Cardiac fibroblast (primary cell): ENCODE measurements around the gene PLCD3.

Source experiments
- DNase-seq, 2 donors: peaks; one replicate each; pipeline versions ENCODE4 v3.0.0 to v3.0.0-alpha.2; 2010; ENCODE audit warnings: low read depth in 2 of 2
- H3K4me3 ChIP-seq, 2 donors: replicated peaks in 1 of 2; 1 replicate in 1 of 2; 2 replicates in 1 of 2; pipeline ENCODE4 v1.5.1; 2011; ENCODE audit warnings: low read depth in 2 of 2, low read length in 2 of 2, mild to moderate bottlenecking in 2 of 2, moderate library complexity in 1 of 2
- TF ChIP-seq, protein P1 (sequence below): IDR thresholded peaks from one replicate; pipeline ENCODE4 v1.5.1; 2011; ENCODE audit warnings: low read depth, mild to moderate bottlenecking, low read length, inconsistent platforms

PLCD3 gene

GRCh38 chr17:45131616-45132319 lies 547 bp downstream of the PLCD3 start:
- TF ChIP-seq, protein P1, sequence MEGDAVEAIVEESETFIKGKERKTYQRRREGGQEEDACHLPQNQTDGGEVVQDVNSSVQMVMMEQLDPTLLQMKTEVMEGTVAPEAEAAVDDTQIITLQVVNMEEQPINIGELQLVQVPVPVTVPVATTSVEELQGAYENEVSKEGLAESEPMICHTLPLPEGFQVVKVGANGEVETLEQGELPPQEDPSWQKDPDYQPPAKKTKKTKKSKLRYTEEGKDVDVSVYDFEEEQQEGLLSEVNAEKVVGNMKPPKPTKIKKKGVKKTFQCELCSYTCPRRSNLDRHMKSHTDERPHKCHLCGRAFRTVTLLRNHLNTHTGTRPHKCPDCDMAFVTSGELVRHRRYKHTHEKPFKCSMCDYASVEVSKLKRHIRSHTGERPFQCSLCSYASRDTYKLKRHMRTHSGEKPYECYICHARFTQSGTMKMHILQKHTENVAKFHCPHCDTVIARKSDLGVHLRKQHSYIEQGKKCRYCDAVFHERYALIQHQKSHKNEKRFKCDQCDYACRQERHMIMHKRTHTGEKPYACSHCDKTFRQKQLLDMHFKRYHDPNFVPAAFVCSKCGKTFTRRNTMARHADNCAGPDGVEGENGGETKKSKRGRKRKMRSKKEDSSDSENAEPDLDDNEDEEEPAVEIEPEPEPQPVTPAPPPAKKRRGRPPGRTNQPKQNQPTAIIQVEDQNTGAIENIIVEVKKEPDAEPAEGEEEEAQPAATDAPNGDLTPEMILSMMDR = peak; percentile 84
- peak overlapping the region; percentile 82 to 99 for H3K4me3 ChIP-seq
- peak in 1 of 2 donors; percentile 31 for DNase-seq

DNA sequence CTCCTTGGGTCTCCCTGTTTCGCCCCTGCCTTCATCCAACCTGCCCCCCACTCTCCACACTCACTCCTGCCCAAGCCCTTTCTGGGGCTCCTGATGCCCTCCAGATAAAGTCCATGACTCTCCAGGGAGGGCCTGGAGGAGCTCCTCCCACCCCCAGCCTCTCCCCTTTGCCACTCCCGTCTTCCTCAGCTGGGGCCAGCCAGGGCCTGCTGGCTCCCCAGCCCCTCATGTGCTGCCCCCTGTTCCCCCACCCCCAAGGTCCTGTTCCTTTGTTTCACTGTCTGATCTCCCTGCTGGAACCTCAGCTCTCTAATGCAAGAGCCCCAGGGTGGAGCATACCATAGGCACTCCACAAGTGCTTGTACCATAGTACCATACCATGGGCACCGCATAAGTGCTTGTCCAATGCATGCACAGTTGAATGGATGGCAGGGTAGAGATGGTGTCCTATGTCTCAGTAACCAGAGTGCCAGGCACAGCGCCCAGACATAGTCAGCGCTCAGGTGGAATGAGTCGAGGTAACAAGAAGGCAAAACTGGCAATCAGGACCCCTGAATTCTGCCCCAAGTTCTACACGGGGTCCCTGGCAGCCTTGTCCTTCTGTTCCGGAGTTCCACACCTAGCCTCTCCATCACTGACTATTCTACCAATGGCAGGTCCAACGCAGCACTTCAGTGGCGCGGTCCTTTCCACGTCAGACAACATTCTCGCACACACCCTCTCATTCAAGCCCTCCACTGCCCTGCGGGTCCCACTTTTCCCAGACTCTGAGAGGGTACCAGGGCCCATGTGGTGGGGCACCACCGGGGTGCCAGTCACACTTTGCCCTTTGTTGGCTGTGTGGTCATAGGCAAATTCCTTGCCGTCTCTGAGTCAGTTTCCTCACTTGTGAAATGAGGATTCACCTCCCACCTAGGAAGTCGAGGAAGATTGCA lies 1.4 kb downstream of the PLCD3 start:
- TF ChIP-seq, protein P1 = no peak
- H3K4me3 ChIP-seq = peak overlapping the region; percentile 82 to 99
- no peak for DNase-seq

DNA sequence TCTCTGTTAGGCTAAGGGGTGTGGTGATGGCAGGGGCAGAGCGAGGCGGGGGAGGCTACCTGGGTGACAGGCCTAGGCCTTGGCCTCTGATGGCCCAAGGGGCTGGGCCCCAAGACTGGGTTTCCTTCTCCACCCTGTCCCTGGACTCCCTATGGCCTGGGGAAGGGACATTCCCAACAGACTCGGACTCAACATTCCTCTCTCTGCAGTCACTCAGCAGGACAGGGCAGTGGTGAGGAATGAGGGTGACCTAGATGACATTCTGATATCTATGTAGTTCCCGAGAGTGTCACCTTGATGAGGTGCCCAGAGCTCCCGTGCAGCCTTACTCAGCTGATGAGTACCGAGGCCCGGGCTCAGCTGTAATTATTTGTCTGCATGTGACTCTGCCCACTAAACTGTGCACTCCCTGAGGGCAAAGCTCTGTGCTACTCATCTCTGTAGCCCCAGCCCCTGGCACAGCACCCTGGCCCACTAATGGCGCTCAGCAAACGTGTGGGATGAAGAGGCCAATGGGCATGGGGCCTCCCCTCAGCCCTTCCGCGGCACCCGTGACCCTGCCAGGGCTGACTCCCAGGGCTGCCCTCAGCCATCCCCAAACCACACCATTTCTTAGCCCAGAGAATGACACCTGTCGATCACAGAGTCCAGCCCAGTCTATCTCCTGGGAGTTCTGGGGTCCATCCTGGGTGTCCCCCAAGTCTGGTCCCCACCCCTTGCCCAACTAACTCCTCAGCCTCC lies 2.2 kb downstream of the PLCD3 start:
- TF ChIP-seq, protein P1 = no peak
- DNase-seq = no peak
- no peak overlapping the region for H3K4me3 ChIP-seq

DNA sequence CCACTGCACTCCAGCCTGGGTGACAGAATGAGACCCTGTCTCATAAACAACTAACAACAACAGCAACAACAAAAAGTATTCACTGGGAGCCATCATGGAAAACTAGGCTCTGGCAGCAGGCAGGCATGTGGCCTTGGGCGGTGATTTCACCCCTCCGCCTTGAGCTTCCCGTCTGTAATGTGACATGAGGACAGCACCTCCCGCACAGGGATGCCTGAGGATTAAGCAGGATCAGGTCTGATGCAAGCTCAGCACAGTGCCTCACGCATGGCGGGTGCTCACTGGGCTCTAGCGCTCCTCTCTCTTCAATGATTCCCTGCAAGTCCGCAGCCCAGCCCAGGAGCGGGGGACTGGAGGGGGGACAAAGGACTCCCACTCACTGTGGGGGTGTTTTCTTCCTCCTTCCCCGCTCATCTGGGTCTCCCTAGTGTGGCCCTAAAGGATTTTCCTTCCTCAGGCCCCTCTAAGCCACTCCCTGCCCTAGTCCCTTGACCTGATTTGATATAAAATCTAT lies 2.8 kb downstream of the PLCD3 start:
- DNase-seq = no peak

GRCh38 chr17:45128989-45129388 lies 3.3 kb downstream of the PLCD3 start:
- H3K4me3 ChIP-seq = no peak overlapping the region
- TF ChIP-seq, protein P1 = no peak
- no peak for DNase-seq

More for the DNA sequence above, 2.8 kb downstream of the PLCD3 start:
- no peak overlapping the region for H3K4me3 ChIP-seq
- TF ChIP-seq, protein P1 = no peak

DNA sequence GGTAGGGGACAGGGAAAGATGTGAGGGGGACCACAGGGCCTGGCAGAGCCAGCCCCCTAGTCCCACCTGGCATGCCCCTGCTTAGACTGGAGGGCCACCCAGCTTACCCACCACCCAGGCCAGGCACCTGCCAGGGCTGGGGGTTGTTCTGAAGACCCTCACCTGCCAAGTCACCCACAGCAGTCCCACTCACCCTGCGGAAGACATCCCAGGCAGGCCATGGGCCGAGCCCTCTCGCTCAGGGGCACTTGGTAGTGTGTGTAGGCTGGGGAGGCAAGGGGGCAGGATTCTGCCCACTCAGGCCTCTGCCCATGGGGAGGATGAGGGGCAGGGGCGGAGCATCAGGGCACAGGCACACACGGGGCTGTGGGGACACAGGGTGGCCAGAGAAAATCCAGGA lies 4.0 kb downstream of the PLCD3 start:
- H3K4me3 ChIP-seq = no peak overlapping the region
- no peak for DNase-seq
- TF ChIP-seq, protein P1 = no peak
